Measurements from ENCODE around the gene CLK3.

Gene CLK3

DNA sequence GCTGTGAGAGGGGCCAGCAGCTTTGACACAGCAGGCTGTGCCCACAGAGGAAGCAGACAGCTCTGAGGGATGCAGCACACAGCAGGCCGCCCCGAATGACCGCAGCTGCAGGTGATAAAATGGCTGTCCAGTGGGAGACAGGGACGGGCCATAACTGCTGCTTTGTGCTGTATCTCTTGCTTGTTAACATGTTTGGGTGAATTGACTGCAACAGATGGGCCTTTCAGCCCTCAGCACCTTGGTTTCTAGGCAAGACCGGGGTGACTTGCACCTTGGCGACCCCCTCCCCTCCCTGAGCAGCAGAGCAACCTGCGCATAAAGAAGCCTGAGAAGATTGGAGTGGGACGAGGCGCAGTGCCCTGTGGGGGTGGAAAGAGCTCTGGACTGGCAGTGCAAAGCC, 36.6 kb upstream of the CLK3 start:
- Histone ChIP-seq H3K9me3 (replicated peaks; ENCODE audit: insufficient read depth, low read length) (no peaks in the 10 kb centered on the region), H3K9me2 (replicated peaks; ENCODE audit: insufficient read depth, low read length) (no peaks in the 10 kb centered on the region), H3K4me1 (ENCODE audit: low read length) (no peaks in the 10 kb centered on the region), H4K20me1 (ENCODE audit: insufficient read depth, low read length) (no peaks in the 10 kb centered on the region), H3K4me3 (ENCODE audit: low read length) (no peak overlapping the region), H3K27ac (ENCODE audit: low read length) (no peak overlapping the region), H3K27me3 (replicated peaks; ENCODE audit: insufficient read depth, low read length) (no peaks in the 10 kb centered on the region), H2AFZ (ENCODE audit: low read length) (no peak overlapping the region), H3K79me2 (ENCODE audit: low read length) (peaks cover 90% of the 10 kb centered on the region), H3K4me2 (ENCODE audit: low read depth, low read length) (no peak overlapping the region), H3F3A (ENCODE audit: insufficient read depth, low read length) (no peaks in the 10 kb centered on the region), H3K9ac (ENCODE audit: low read length) (no peak overlapping the region), H3K36me3 (replicated peaks; ENCODE audit: insufficient read depth, low read length) (peaks cover 5% of the 10 kb centered on the region; the same call in 1 of the 2 replicates)
- no peak for DNase-seq
- TF ChIP-seq, protein P1, sequence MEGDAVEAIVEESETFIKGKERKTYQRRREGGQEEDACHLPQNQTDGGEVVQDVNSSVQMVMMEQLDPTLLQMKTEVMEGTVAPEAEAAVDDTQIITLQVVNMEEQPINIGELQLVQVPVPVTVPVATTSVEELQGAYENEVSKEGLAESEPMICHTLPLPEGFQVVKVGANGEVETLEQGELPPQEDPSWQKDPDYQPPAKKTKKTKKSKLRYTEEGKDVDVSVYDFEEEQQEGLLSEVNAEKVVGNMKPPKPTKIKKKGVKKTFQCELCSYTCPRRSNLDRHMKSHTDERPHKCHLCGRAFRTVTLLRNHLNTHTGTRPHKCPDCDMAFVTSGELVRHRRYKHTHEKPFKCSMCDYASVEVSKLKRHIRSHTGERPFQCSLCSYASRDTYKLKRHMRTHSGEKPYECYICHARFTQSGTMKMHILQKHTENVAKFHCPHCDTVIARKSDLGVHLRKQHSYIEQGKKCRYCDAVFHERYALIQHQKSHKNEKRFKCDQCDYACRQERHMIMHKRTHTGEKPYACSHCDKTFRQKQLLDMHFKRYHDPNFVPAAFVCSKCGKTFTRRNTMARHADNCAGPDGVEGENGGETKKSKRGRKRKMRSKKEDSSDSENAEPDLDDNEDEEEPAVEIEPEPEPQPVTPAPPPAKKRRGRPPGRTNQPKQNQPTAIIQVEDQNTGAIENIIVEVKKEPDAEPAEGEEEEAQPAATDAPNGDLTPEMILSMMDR (IDR thresholded peaks at IDR 0.05; ENCODE audit: low read length): no peak
- no peak for TF ChIP-seq EZH2phosphoT487 (IDR thresholded peaks at IDR 0.05; ENCODE audit: low read length)
- no peak for TF ChIP-seq EZH2 (optimal IDR thresholded peaks at IDR 0.05; ENCODE audit: low read depth, low read length)

DNA sequence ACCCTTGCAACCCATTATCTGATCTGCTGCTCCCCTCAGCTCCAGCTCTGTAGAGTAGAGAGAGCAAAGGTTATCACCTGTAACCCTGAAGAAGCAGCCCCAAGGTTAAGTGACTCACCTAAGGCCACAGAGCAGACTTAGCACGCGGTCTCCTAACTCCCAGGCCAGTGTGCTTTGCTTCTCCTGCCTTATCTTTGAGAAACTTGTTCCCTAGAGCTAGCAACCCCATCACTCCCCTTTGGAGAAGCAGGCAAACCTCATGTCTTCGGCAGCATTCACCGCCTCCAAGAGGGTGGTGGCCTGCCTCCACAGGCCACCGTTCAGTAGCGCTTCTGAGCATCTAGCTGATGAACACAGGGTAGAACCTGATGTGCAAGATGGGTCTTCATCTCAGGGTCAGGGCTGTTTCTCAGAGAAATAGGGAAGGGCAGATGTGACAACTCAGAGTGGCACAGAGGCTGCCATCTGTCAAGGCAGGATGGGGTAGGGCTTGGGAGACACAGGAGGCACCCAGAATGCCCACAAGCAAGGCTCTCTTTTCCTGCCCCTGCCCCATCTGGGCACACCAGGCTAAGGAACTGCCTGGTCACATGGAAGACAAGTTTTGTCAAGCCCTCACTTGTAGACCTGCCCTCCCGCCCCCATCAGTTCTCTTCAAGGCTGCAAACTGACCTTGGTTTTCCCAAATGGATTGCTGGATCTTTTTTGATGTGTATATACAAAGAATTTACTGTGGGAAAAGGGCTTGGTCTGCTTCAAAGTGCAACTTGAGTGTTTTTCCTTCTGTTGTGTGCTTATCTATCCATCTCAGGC, 34.9 kb upstream of the CLK3 start:
- TF ChIP-seq, protein P1 (IDR thresholded peaks at IDR 0.05; ENCODE audit: low read length): no peak
- TF ChIP-seq EZH2 (optimal IDR thresholded peaks at IDR 0.05; ENCODE audit: low read depth, low read length): no peak
- TF ChIP-seq EZH2phosphoT487 (IDR thresholded peaks at IDR 0.05; ENCODE audit: low read length): no peak
- H3K9ac ChIP-seq (ENCODE audit: low read length): no peak overlapping the region
- peaks cover 91% of the 10 kb centered on the region for H3K79me2 ChIP-seq (ENCODE audit: low read length)

DNA sequence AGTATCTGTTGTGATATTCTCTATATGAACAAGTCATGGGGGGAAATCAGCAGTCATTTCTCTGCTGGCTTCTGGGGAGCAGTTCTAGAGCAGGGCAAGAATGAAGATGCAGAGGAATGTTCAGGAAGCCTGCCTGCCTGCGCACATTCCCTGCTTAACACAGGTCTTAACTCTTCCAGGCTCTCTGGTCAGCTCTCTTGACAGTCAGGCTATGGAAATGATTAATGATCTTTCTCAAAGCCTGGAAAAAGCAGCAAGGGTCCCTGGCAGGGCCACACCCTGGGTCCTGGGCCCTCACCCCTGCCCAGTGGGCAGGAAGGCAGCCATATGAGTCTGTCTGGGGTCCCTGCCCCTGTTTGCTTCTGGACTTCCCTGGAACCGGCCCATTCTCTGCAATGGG, 31.4 kb upstream of the CLK3 start:
- H3K27ac ChIP-seq (ENCODE audit: low read length): no peak overlapping the region
- no peaks in the 10 kb centered on the region for H3K27me3 ChIP-seq (replicated peaks; ENCODE audit: insufficient read depth, low read length)
- H3K4me1 ChIP-seq (ENCODE audit: low read length): no peaks in the 10 kb centered on the region
- no peaks in the 10 kb centered on the region for H3K9me2 ChIP-seq (replicated peaks; ENCODE audit: insufficient read depth, low read length)
- TF ChIP-seq EZH2 (optimal IDR thresholded peaks at IDR 0.05; ENCODE audit: low read depth, low read length) (no peak), EZH2phosphoT487 (IDR thresholded peaks at IDR 0.05; ENCODE audit: low read length) (no peak)
- TF ChIP-seq, protein P1 (IDR thresholded peaks at IDR 0.05; ENCODE audit: low read length): no peak
- DNase-seq: no peak
- H3K4me2 ChIP-seq (ENCODE audit: low read depth, low read length): no peak overlapping the region
- no peaks in the 10 kb centered on the region for H3F3A ChIP-seq (ENCODE audit: insufficient read depth, low read length)
- no peak overlapping the region for H3K4me3 ChIP-seq (ENCODE audit: low read length)
- H2AFZ ChIP-seq (ENCODE audit: low read length): no peak overlapping the region
- H3K9me3 ChIP-seq (replicated peaks; ENCODE audit: insufficient read depth, low read length): no peaks in the 10 kb centered on the region
- no peaks in the 10 kb centered on the region for H4K20me1 ChIP-seq (ENCODE audit: insufficient read depth, low read length)
- peaks cover 88% of the 10 kb centered on the region for H3K79me2 ChIP-seq (ENCODE audit: low read length)
- no peak overlapping the region for H3K9ac ChIP-seq (ENCODE audit: low read length)
- H3K36me3 ChIP-seq (replicated peaks; ENCODE audit: insufficient read depth, low read length): peaks cover 9% of the 10 kb centered on the region

More for the DNA sequence above, 34.9 kb upstream of the CLK3 start:
- Histone ChIP-seq H3K4me1 (ENCODE audit: low read length) (no peaks in the 10 kb centered on the region), H3F3A (ENCODE audit: insufficient read depth, low read length) (no peaks in the 10 kb centered on the region), H3K9me3 (replicated peaks; ENCODE audit: insufficient read depth, low read length) (no peaks in the 10 kb centered on the region), H2AFZ (ENCODE audit: low read length) (no peak overlapping the region), H3K36me3 (replicated peaks; ENCODE audit: insufficient read depth, low read length) (peaks cover 7% of the 10 kb centered on the region), H3K4me2 (ENCODE audit: low read depth, low read length) (no peak overlapping the region), H3K9me2 (replicated peaks; ENCODE audit: insufficient read depth, low read length) (no peaks in the 10 kb centered on the region), H3K4me3 (ENCODE audit: low read length) (no peak overlapping the region), H4K20me1 (ENCODE audit: insufficient read depth, low read length) (no peaks in the 10 kb centered on the region), H3K27me3 (replicated peaks; ENCODE audit: insufficient read depth, low read length) (no peaks in the 10 kb centered on the region), H3K27ac (ENCODE audit: low read length) (no peak overlapping the region)
- DNase-seq: no peak
